Smooth muscle cell (in vitro differentiated cells): ENCODE results near the gene YAE1. TPM values are rescaled to one million over a fixed set of nuclear protein-coding genes. Genes with fewer than 3 reads are reported as not detected.
A peak's percentile ranks its signal among the peaks of the same experiment; 100 is the strongest.

Source experiments
- DNase-seq: peaks from one replicate; lab custom pipeline; 2025; ENCODE audit not compliant: unreplicated experiment; lab: John Stamatoyannopoulos, UW
- H2AFZ ChIP-seq: fragments of 200-600 bp; sonication (generic); 2 replicates; pipeline ENCODE4 v1.6.0; 2016; ENCODE audit warnings: antibody characterized with exemption, low read depth, mild to moderate bottlenecking
- H3F3A ChIP-seq: fragments of 200-600 bp; sonication (generic); 2 replicates; pipeline ENCODE4 v1.6.0; 2017; ENCODE audit warnings: antibody characterized with exemption, low read depth
- H3K27ac ChIP-seq: fragments of 200-600 bp; sonication (generic); 2 replicates; pipeline ENCODE4 v1.5.1; 2016; ENCODE audit warnings: low read depth, mild to moderate bottlenecking
- H3K27me3 ChIP-seq: fragments of 200-600 bp; sonication (generic); 2 replicates; pipeline ENCODE4 v1.6.1; 2016; ENCODE audit warnings: low read depth, mild to moderate bottlenecking
- H3K36me3 ChIP-seq: fragments of 200-600 bp; sonication (generic); 2 replicates; pipeline ENCODE4 v1.5.1; 2016; ENCODE audit warnings: low read depth
- H3K4me1 ChIP-seq: fragments of 200-600 bp; sonication (generic); 2 replicates; pipeline ENCODE4 v1.5.1; 2016; ENCODE audit warnings: low read depth
- H3K4me2 ChIP-seq: fragments of 200-600 bp; sonication (generic); 2 replicates; pipeline ENCODE4 v1.6.0; 2016; ENCODE audit warnings: mild to moderate bottlenecking
- H3K4me3 ChIP-seq: fragments of 200-600 bp; sonication (generic); 2 replicates; pipeline ENCODE4 v1.5.1; 2016; ENCODE audit warnings: mild to moderate bottlenecking
- H3K79me2 ChIP-seq: fragments of 200-600 bp; sonication (generic); 2 replicates; pipeline ENCODE4 v1.6.0; 2016; ENCODE audit warnings: low read depth, mild to moderate bottlenecking
- H3K9ac ChIP-seq: fragments of 200-600 bp; sonication (generic); 2 replicates; pipeline ENCODE4 v1.6.0; 2016; ENCODE audit warnings: low read depth
- H3K9me3 ChIP-seq: fragments of 200-600 bp; sonication (generic); replicated peaks from 2 replicates; pipeline ENCODE4 v1.5.1; 2016; ENCODE audit warnings: low read depth
- H4K20me1 ChIP-seq: fragments of 200-600 bp; sonication (generic); 2 replicates; pipeline ENCODE4 v1.6.0; 2016; ENCODE audit warnings: low read depth
- WGBS: methylation state at CpG from one replicate; pipeline ENCODE4 v1.1.7; 2016; ENCODE audit warnings: low lambda C conversion rate; 5-methylcytosine and 5-hydroxymethylcytosine counted together
- polyA plus RNA-seq: library from polyadenylated mRNA; unstranded; fragments of >200 nt; fragmentation: Nextera tagmentation; extraction: Ambion mirVana; gene quantifications from 2 replicates; pipeline ENCODE4 v1.2.1, GENCODE V29; 2016
- total RNA-seq: library from RNA; depleted of rRNA; stranded (reverse); fragments of >200 nt; gene quantifications from 2 replicates; pipeline ENCODE4 v1.2.3, GENCODE V29; 2014
- TF ChIP-seq, protein P1 (sequence below): fragments of 200-600 bp; sonication (generic); IDR thresholded peaks from 2 replicates; pipeline ENCODE4 v1.5.1; 2017; ENCODE audit warnings: borderline replicate concordance, mild to moderate bottlenecking, antibody characterized with exemption; ENCODE audit not compliant: insufficient read depth, poor library complexity, severe bottlenecking

YAE1 gene
- total and polyA plus RNA-seq, 2 experiments from 2014 or later, result 28.3 to 32.5 TPM

DNA sequence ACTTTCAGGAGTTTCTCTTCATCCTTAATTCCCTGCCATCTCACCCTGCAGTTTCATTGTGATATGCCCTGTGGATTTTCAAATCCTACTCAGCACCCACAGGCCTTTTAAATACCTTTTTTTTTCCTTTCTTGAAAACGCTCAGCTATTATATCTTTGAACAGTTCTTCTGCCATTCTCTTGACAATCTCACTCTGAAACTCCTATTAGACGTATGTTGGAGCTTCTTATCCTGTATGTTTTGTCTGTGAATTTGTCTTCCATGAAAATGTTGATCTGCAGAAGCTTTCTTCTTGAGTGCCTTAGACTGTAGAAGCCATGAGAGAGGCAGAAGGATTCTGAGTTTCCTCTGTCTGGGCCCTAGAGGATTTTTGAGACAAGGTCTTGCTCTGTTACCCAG is 18.9 kb upstream of the YAE1 start:
- H4K20me1 ChIP-seq, result no peaks in the 10 kb centered on the region
- no peak overlapping the region for H3K9ac ChIP-seq
- H3K9me3 ChIP-seq, result peaks cover 6% of the 10 kb centered on the region
- no peak overlapping the region for H3K4me2 ChIP-seq
- no peak overlapping the region for H3K4me3 ChIP-seq
- 92% methylated on average over 2 of the region's 2 CpGs for WGBS
- no peaks in the 10 kb centered on the region for H3K36me3 ChIP-seq
- DNase-seq, result no peak
- no peaks in the 10 kb centered on the region for H3K27me3 ChIP-seq
- H3K27ac ChIP-seq, result no peak overlapping the region
- TF ChIP-seq, protein P1, sequence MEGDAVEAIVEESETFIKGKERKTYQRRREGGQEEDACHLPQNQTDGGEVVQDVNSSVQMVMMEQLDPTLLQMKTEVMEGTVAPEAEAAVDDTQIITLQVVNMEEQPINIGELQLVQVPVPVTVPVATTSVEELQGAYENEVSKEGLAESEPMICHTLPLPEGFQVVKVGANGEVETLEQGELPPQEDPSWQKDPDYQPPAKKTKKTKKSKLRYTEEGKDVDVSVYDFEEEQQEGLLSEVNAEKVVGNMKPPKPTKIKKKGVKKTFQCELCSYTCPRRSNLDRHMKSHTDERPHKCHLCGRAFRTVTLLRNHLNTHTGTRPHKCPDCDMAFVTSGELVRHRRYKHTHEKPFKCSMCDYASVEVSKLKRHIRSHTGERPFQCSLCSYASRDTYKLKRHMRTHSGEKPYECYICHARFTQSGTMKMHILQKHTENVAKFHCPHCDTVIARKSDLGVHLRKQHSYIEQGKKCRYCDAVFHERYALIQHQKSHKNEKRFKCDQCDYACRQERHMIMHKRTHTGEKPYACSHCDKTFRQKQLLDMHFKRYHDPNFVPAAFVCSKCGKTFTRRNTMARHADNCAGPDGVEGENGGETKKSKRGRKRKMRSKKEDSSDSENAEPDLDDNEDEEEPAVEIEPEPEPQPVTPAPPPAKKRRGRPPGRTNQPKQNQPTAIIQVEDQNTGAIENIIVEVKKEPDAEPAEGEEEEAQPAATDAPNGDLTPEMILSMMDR, result no peak
- H3K79me2 ChIP-seq, result no peaks in the 10 kb centered on the region
- no peaks in the 10 kb centered on the region for H3K4me1 ChIP-seq
- H3F3A ChIP-seq, result no peaks in the 10 kb centered on the region
- H2AFZ ChIP-seq, result no peak overlapping the region

DNA sequence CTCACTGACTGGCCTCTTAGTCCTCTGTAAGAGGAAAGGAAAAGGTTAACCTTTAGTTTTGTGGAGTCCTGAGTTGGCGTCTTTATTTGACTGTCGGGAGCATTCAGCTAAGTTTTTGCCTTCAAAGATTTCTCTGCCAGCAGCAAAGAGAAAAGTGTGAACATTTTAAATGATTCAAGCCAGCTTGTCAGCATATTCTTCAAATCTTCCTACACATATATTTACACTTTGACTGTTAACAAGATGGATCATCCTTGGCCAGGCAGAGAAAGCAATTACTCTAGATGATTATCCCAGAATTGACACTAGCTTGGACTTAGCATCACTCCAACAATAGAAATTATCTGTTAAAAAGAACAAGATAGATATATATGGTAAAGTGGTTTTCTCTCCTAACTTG is 15.8 kb upstream of the YAE1 start:
- no peaks in the 10 kb centered on the region for H4K20me1 ChIP-seq
- H3K27ac ChIP-seq, result no peak overlapping the region
- 82% methylated on average over 2 of the region's 2 CpGs for WGBS
- no peaks in the 10 kb centered on the region for H3K27me3 ChIP-seq
- DNase-seq, result no peak
- TF ChIP-seq, protein P1, result no peak
- no peak overlapping the region for H2AFZ ChIP-seq
- H3K9ac ChIP-seq, result no peak overlapping the region
- peaks cover 6% of the 10 kb centered on the region for H3K9me3 ChIP-seq
- no peaks in the 10 kb centered on the region for H3K4me1 ChIP-seq
- H3K4me3 ChIP-seq, result no peak overlapping the region
- H3K79me2 ChIP-seq, result no peaks in the 10 kb centered on the region
- no peaks in the 10 kb centered on the region for H3K36me3 ChIP-seq
- no peaks in the 10 kb centered on the region for H3F3A ChIP-seq
- no peak overlapping the region for H3K4me2 ChIP-seq

DNA sequence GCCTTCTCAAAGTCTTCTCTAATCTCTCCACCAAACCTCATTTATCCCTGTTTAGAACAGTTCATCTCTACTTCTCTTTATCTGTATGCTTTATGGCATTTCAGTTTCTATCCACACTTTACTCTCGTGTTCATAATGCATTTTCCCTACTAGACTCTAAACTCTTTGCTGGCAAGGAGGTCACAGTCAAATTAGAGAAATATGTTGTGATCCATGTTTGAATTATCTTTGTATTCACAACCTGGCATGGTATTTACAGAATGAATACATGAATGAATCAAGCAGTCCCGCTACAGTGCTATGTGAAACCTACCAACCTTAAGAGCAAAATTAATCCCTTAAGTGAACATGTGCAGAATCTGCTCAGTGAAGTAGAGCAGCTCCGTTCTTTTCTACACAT is 12.8 kb upstream of the YAE1 start:
- DNase-seq, result no peak
- Histone ChIP-seq H4K20me1 (no peaks in the 10 kb centered on the region), H3K4me3 (no peak overlapping the region), H3K79me2 (no peaks in the 10 kb centered on the region), H3K4me1 (no peaks in the 10 kb centered on the region), H2AFZ (no peak overlapping the region), H3K9ac (no peak overlapping the region), H3K9me3 (no peaks in the 10 kb centered on the region), H3K4me2 (no peak overlapping the region), H3K27me3 (no peaks in the 10 kb centered on the region), H3K27ac (no peak overlapping the region), H3K36me3 (no peaks in the 10 kb centered on the region), H3F3A (no peaks in the 10 kb centered on the region)
- 78% methylated on average over 3 of the region's 3 CpGs for WGBS
- TF ChIP-seq, protein P1, result no peak

DNA sequence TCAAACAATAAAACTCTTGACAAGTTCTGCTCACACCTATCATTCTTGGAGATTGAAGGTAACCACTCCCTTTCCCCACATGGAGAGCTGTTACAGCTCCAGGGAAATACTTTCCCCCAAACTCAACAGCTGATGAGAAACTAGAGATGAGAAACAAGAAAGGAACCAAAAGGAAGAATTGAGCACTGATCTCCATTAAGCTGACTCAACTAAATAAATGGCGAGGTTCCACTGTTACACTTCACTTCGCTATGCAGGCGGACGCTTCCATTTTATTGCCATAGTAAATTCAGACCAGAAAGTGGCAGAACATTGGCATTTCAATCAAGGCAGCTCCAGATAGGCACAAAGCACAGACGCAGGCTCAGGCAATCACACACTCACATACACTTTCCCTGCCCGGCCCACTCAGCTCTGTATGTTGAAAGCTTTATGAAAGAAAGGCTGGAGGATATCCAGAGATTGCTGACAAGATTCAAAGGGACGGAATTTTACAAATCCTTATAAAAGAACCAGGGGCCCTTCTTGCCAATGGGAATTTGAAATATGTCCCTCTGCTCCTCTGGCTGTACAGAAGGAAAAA is 11.5 kb upstream of the YAE1 start:
- H3K27ac ChIP-seq, result no peak overlapping the region
- TF ChIP-seq, protein P1, result no peak
- H3K27me3 ChIP-seq, result no peaks in the 10 kb centered on the region
- 33% methylated on average over 7 of the region's 7 CpGs for WGBS
- H3F3A ChIP-seq, result no peaks in the 10 kb centered on the region
- no peaks in the 10 kb centered on the region for H3K9me3 ChIP-seq
- H3K9ac ChIP-seq, result no peak overlapping the region
- no peaks in the 10 kb centered on the region for H3K36me3 ChIP-seq
- no peaks in the 10 kb centered on the region for H3K79me2 ChIP-seq
- peak; percentile 2 for DNase-seq
- peak overlapping the region; percentile 18 for H2AFZ ChIP-seq
- no peaks in the 10 kb centered on the region for H3K4me1 ChIP-seq
- no peaks in the 10 kb centered on the region for H4K20me1 ChIP-seq
- H3K4me2 ChIP-seq, result peak overlapping the region; percentile 3
- H3K4me3 ChIP-seq, result no peak overlapping the region
